MCF 10A (cell line): ENCODE measurements around the gene NEK5. TPM values are rescaled to one million over a fixed set of nuclear protein-coding genes. Genes with fewer than 3 reads are reported as not detected.

Source experiments
- BruUV-seq: library from RNA; stranded (reverse); fragments of 400-500 nt; replicated peaks from 2 replicates; lab custom pipeline; 2021; lab: Mats Ljungman, UMichigan
- CTCF ChIA-PET: fragments of 300-600 bp; sonication (Branson Sonifier 250); formaldehyde crosslinking; extraction: SDS; loops from one replicate; lab custom pipeline; 2021; ENCODE audit warnings: antibody characterized with exemption, inconsistent platforms; lab: Yijun Ruan, JAX
- POLR2A ChIA-PET: fragments of 300-600, 350-650 bp; sonication (Branson Sonifier 250); formaldehyde crosslinking; extraction: SDS; loops from one replicate; lab custom pipeline; 2020; ENCODE audit warnings: antibody characterized with exemption, inconsistent platforms; lab: Yijun Ruan, JAX
- DNase-seq: peaks from one replicate; pipeline ENCODE4 v3.0.0-alpha.2; 2018; ENCODE audit not compliant: unreplicated experiment
- H3K27ac Mint-ChIP-seq: one replicate; pipeline ENCODE4 v1.8.0; 2022; ENCODE audit warnings: mild to moderate bottlenecking, low read depth, mixed read lengths; ENCODE audit not compliant: unreplicated experiment
- H3K27me3 Mint-ChIP-seq: one replicate; pipeline ENCODE4 v1.8.0; 2022; ENCODE audit warnings: mixed read lengths; ENCODE audit not compliant: insufficient read depth, unreplicated experiment
- H3K36me3 Mint-ChIP-seq: one replicate; pipeline ENCODE4 v1.8.0; 2022; ENCODE audit warnings: mild to moderate bottlenecking, moderate library complexity, mixed read lengths; ENCODE audit not compliant: insufficient read depth, unreplicated experiment
- H3K4me1 Mint-ChIP-seq: one replicate; pipeline ENCODE4 v1.8.0; 2022; ENCODE audit warnings: mixed read lengths; ENCODE audit not compliant: insufficient read depth, unreplicated experiment
- H3K4me3 Mint-ChIP-seq: one replicate; pipeline ENCODE4 v1.8.0; 2022; ENCODE audit warnings: mild to moderate bottlenecking, moderate library complexity, mixed read lengths; ENCODE audit not compliant: unreplicated experiment
- H3K9me3 Mint-ChIP-seq: one replicate; pipeline ENCODE4 v1.8.0; 2022; ENCODE audit warnings: mixed read lengths; ENCODE audit not compliant: unreplicated experiment
- CTCF ChIP-seq: fragments of 200-600 bp; IDR thresholded peaks from one replicate; pipeline ENCODE4 v1.8.0; 2022; ENCODE audit warnings: antibody characterized with exemption, mild to moderate bottlenecking; ENCODE audit not compliant: unreplicated experiment
- intact Hi-C: fragments of 100-400 bp; cut with micrococcal nuclease; formaldehyde crosslinking; loops from 2 replicates; pipeline ENCODE4 v1.14.1; 2022
- total RNA-seq: library from RNA; stranded (reverse); gene quantifications from 2 replicates; pipeline ENCODE4 v1.2.3, GENCODE V29; 2022

The NEK5 gene
- total RNA-seq, 1 experiment from 2014 or later, result 0.21 TPM

DNA sequence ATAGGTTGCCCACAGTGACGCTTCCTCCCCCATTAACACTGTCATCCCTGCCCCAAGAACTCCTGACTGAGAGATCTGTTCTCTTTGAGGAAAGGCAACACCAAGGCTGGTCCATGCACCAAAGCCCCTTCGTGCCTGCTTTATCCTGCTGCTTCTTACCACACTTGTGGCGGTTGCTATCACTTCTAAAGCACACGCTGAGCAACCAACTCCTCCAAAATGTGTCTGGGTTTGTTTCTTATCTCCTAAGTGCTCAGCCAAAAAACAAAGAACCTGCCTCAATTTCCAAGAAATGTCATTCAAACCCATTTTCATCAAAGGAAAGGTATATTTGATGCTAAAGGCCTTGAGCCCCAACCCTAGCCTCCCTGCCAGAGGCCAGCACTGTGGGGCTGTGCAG is 132.2 kb downstream of the NEK5 start:
- no peak for DNase-seq
- H3K4me3 Mint-ChIP-seq, result no peak overlapping the region
- TF ChIP-seq CTCF, result no peak
- BruUV-seq, result no TSS peak
- POLR2A ChIA-PET, result interaction anchor here (1.0 to 1.1 kb wide), 2 partner anchors 16 to 131 kb away, joined by 4 to 6 read pairs; partner anchors contain the start of genes ALG11 and NEK5
- peaks cover 12% of the 10 kb centered on the region for H3K27me3 Mint-ChIP-seq
- no peaks in the 10 kb centered on the region for H3K36me3 Mint-ChIP-seq
- no peak overlapping the region for H3K27ac Mint-ChIP-seq
- peaks cover 22% of the 10 kb centered on the region for H3K4me1 Mint-ChIP-seq
- CTCF ChIA-PET, result interaction anchor here (0.7 to 10.2 kb wide), 5 partner anchors 10 to 134 kb away, joined by 3 to 97 read pairs (median 4); partner anchors contain the start of gene NEK5
- no peaks in the 10 kb centered on the region for H3K9me3 Mint-ChIP-seq
- intact Hi-C loops, result loop anchor here (5.0 kb wide), 1 partner anchor 99 kb away; no protein-coding TSS in a partner anchor

DNA sequence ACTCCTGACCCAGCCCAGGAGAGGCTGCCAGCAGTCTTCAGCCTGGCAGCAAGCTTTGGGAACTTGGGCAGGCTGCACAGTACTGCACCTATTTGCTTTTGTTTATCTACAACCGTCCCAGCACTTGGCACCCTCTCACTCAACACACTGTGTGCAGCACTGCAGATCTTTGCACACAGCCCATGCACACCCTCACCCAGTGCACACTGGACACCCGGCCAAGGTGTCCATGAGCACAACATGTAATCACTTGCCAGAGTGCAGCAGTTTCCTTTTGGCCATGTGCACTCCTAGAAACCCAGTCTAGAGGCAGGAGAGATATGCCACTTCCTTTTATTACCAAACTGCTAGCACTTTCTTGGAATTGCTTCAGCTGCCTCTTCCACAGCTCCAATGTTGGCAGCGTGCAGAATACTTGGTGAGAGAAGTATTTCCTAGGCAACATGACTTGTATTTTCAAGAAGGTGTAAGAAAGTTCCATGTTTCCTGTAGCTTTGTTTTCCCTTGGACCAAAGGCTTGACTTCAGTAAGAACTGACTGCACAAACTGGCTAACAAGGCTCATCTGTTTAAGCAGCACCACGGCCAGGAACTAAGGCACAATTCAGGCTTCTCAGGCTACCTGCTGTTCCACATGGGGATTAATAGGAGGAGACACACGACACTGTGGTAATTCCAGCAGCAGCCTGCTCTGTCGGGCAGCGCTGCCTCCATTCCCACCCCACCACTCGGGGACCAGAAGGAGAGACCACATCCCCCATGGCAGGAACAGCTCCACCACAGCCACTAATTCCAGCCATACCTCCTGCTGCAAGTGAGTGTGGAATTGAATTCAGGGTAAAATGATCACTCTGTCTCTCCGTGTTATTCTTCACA is 133.0 kb downstream of the NEK5 start:
- H3K36me3 Mint-ChIP-seq, result no peaks in the 10 kb centered on the region
- TF ChIP-seq CTCF, result no peak
- intact Hi-C loops, result loop anchor here (5.0 kb wide), 1 partner anchor 99 kb away; no protein-coding TSS in a partner anchor
- POLR2A ChIA-PET, result interaction anchor here (1.0 to 1.1 kb wide), 2 partner anchors 16 to 132 kb away, joined by 5 to 6 read pairs; partner anchors contain the start of genes ALG11 and NEK5
- no peak overlapping the region for H3K4me3 Mint-ChIP-seq
- peak overlapping the region; percentile 29 for H3K27ac Mint-ChIP-seq
- peak; percentile 23 for DNase-seq
- no TSS peak for BruUV-seq
- H3K4me1 Mint-ChIP-seq, result peaks cover 18% of the 10 kb centered on the region
- peaks cover 12% of the 10 kb centered on the region for H3K27me3 Mint-ChIP-seq
- CTCF ChIA-PET, result interaction anchor here (0.6 to 10.2 kb wide), 4 partner anchors 11 to 367 kb away, joined by 3 to 97 read pairs (median 4); partner anchors contain the start of gene NEK5
- no peaks in the 10 kb centered on the region for H3K9me3 Mint-ChIP-seq

DNA sequence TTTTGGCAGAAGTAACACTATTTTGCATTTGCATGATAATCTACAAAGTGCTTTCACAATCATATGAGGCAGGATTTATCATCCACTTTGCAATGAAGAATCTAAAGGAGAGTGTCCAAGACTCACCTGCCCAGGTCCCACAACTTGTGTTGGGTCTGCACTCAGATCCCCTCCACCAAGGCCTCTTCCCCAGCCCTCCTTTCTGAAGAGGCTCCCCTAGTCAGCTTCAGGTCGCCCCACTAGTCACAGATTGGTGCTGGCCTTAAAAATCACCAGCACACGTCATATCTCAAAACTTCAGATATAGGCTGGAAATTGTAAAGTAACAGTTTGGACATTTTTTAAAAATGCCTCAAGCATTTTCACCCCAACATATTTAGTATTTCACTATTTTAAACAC is 135.2 kb downstream of the NEK5 start:
- Mint-ChIP-seq H3K4me1 (peaks cover 5% of the 10 kb centered on the region), H3K36me3 (no peaks in the 10 kb centered on the region), H3K27ac (no peak overlapping the region), H3K9me3 (no peaks in the 10 kb centered on the region), H3K4me3 (no peak overlapping the region), H3K27me3 (no peaks in the 10 kb centered on the region)
- no TSS peak for BruUV-seq
- ChIA-PET CTCF (interaction anchor here (0.6 to 2.0 kb wide), 3 partner anchors 8 to 48 kb away, joined by 3 to 9 read pairs (median 4); no protein-coding TSS in a partner anchor), POLR2A (no interaction called here)
- intact Hi-C loops, result no loop called here
- no peak for DNase-seq
- no peak for TF ChIP-seq CTCF

GRCh38 chr13:51988988-51989618 is 139.8 kb downstream of the NEK5 start:
- CTCF ChIA-PET, result interaction anchor here (0.7 kb wide), 1 partner anchor 8 kb away, joined by 3 read pairs; no protein-coding TSS in a partner anchor

More at GRCh38 chr13:51988988-51989618, 139.8 kb downstream of the NEK5 start:
- intact Hi-C loops, result no loop called here
- TF ChIP-seq CTCF, result no peak
- Mint-ChIP-seq H3K4me1 (no peaks in the 10 kb centered on the region), H3K4me3 (no peak overlapping the region), H3K27me3 (peaks cover 19% of the 10 kb centered on the region), H3K36me3 (no peaks in the 10 kb centered on the region), H3K27ac (no peak overlapping the region), H3K9me3 (peaks cover 3% of the 10 kb centered on the region)
- POLR2A ChIA-PET, result no interaction called here
- DNase-seq, result no peak
- no TSS peak for BruUV-seq
